Coronary artery (tissue), 2 donors: ENCODE data around the gene SNX8.
"Not testable (repeated sequence)": the region's sequence is repeated elsewhere in the genome, so short reads cannot be mapped to it uniquely, and the experiment has no call there.

Experiments used
- DNase-seq: peaks from one replicate; pipeline ENCODE4 v3.0.0-alpha.2; 2017; ENCODE audit warnings: low spot score
- H3K27ac ChIP-seq, 2 donors: fragments of 200-600 bp; sonication (generic); one replicate each; pipeline ENCODE4 v1.5.1; 2016 to 2019
- H3K4me3 ChIP-seq: fragments of 200-600 bp; sonication (generic); 2 replicates; pipeline ENCODE4 v1.5.1; 2016; ENCODE audit warnings: mild to moderate bottlenecking, moderate library complexity
- TF ChIP-seq, protein P1 (sequence below): fragments of 200-600 bp; sonication (generic); IDR thresholded peaks from one replicate; pipeline ENCODE4 v1.5.1; 2019; ENCODE audit warnings: antibody characterized with exemption

SNX8 gene

DNA sequence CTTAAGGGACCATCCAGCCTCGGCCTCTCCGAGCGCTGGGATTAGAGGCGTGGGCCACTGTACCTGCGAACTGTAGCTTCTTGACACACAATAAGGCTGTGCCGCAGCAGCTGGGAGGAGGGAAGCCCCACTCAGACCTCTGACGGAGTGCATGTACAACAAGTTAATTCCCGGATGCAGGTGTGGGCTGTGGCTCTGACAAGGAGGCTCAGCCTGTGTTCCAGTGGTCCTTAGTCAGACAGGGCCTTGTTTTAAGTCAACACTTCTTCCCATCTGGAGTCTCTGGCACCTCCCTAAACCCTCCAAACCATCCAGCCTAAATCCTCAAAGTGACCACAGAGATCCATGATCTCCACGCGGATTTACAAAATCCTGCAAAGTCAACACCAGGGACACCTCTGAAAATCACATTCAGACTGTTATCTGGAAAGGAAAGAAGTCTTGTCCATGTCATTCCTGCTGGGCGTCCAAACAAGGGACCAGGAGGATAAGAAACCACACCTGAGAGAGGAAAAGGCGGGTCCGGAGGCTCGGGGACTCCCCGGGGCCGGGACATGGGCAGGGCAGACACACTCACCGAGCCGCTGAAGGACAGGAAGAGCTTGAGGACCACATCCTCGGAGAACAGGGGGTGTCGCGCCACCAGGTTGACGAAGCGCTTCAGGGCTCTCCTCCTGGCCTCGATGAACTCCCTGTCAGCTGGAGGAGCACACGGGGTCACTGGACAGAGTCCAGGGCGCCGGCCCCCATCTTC, 42.8 kb downstream of the SNX8 start:
- peak; percentile 62 for DNase-seq
- Histone ChIP-seq H3K4me3 (no peak overlapping the region), H3K27ac (no peak overlapping the region)
- TF ChIP-seq, protein P1, sequence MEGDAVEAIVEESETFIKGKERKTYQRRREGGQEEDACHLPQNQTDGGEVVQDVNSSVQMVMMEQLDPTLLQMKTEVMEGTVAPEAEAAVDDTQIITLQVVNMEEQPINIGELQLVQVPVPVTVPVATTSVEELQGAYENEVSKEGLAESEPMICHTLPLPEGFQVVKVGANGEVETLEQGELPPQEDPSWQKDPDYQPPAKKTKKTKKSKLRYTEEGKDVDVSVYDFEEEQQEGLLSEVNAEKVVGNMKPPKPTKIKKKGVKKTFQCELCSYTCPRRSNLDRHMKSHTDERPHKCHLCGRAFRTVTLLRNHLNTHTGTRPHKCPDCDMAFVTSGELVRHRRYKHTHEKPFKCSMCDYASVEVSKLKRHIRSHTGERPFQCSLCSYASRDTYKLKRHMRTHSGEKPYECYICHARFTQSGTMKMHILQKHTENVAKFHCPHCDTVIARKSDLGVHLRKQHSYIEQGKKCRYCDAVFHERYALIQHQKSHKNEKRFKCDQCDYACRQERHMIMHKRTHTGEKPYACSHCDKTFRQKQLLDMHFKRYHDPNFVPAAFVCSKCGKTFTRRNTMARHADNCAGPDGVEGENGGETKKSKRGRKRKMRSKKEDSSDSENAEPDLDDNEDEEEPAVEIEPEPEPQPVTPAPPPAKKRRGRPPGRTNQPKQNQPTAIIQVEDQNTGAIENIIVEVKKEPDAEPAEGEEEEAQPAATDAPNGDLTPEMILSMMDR = no peak

DNA sequence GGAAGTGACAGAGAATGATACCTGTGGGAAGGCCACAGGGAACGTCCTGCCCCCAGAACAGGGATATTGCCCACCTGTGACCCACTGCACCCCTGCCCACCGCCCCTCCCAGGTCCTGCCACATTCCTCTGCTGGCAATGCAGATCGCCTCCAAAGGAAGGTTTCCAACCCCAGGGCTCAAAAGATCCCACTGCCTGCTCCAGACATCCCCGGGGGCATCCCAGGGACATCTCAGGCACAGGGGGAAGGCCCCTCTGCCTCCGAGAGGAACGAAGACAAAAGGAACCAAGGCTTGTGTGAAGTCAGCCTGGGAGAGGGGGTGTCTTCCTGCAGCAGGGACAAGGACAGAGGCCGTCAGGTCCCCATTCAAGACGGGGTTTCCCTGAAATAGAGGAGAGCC, 43.7 kb downstream of the SNX8 start:
- no peak for DNase-seq
- TF ChIP-seq, protein P1 = no peak
- Histone ChIP-seq H3K4me3 (no peak overlapping the region), H3K27ac (no peak overlapping the region)

DNA sequence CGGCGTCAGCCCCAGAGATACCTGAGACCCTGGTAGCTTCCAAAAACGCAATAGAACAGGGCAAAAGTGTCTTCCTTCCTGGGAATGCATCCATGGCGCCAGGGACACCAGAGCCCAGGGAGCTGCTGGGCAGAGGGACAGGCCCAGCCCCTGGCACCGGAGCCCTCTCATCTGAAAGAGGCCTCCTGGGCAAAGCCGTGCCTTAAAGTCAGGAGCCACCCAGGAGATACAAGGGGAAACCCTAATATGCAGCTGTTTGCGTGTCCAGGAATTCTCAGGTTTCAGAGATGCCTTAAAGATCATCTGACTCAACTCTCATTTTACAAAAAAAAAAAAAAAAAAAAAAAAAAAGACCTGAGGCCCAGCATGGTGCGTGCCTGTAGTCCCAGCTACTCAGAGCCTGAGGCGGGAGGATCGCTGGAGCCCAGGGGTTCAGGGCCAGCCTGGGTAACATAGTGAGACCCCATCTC, 44.2 kb downstream of the SNX8 start:
- Histone ChIP-seq H3K4me3 (no peak overlapping the region), H3K27ac (no peak overlapping the region)
- TF ChIP-seq, protein P1 = no peak
- no peak for DNase-seq

DNA sequence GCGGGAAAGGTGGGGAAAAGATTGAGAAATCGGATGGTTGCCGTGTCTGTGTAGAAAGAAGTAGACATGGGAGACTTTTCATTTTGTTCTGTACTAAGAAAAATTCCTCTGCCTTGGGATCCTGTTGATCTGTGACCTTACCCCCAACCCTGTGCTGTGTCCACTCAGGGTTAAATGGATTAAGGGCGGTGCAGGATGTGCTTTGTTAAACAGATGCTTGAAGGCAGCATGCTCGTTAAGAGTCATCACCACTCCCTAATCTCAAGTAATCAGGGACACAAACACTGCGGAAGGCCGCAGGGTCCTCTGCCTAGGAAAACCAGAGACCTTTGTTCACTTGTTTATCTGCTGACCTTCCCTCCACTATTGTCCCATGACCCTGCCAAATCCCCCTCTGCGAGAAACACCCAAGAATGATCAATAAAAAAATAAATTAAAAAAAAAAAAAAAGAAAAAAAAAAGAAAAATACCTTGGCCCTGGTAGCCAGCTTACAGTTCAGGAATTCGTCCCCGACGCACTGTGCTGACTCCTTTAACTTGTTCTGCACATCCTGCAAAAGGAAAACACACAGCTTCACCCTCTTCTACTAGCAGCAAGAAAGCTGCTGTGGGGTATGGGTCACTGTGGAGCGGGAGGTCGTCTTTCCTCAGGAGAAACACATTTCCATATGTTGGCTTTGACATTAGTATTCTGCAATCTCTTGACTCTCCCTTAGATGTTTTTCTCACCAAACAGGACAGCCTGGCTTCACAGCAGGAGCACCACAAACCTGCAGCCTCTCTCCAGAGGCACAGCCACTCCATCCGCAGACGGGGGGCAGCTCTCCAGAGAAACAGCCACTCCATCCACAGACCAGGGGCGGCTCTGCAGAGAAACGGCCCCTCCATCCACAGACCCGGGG, 44.9 kb downstream of the SNX8 start:
- not testable (repeated sequence) for DNase-seq, H3K4me3 ChIP-seq, H3K27ac ChIP-seq

DNA sequence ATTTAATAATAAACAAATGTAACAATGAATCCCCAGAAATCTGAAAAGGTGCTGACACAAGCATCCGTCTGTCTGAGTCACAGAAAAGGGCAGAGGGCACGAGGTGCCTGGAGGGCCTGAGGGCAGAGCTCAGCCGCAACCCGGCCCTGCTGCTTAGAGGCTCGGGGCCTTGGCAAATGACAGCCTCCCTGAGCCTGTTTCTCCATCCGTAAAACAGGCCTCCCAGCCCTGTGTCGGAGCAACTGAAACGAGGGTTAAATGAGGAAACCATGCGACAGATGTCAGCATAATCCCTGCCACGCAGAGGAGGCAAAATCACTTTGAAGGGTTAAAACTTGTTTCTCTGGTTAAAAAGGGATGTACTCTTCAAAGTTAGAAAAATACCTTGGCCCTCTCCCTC, 47.3 kb downstream of the SNX8 start:
- TF ChIP-seq, protein P1 = no peak
- H3K27ac ChIP-seq = no peak overlapping the region
- no peak overlapping the region for H3K4me3 ChIP-seq
- DNase-seq = no peak

DNA sequence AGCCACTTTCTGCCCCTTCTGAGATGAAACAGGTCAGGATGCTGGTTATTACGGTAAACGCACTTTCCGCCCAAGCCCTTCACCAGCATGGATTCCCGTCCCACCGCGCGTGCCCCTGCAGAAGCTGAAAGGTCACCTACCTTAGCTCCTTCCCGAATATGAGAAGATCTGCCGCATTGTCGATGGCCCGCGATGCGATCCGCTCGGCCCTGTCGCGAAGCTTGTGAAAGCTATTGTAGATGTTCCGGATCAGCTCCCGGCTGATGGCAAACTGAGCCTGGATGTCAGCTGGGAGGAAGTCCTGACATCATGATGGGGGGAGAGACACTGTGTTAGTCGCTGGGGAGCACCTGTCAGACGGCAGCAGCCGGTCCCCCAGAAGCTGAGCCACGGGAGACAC, 50.1 kb downstream of the SNX8 start:
- TF ChIP-seq, protein P1 = no peak
- no peak overlapping the region for H3K27ac ChIP-seq
- no peak for DNase-seq
- H3K4me3 ChIP-seq = no peak overlapping the region

DNA sequence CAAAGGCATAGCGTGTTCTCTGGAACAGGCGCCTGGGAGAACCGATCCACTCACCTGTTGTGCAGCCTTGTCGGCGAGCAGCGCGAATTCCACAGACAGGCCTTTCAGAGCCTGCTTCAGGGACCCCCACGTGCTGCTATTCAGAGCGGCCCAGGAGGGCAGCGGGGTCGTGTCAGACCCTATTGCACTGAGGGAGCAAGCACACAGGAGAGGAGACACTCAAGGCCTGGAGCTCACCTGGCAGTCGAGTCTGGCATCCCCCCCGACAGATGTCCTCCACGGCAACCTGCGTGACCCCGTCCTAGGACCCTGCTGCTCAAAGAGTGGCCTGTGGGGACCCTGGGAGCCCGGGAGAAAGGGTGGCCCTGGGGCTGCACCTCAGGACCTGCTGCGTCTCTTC, 51.1 kb downstream of the SNX8 start:
- Histone ChIP-seq H3K27ac (no peak overlapping the region), H3K4me3 (no peak overlapping the region)
- TF ChIP-seq, protein P1 = no peak
- no peak for DNase-seq
